GM04504 (cell line): ENCODE measurements around the gene RARA.
A peak's percentile ranks its signal among the peaks of the same experiment; 100 is the strongest.

Experiments used
- DNase-seq: peaks from one replicate; pipeline ENCODE4 v3.0.0-alpha.2; 2012; ENCODE audit warnings: low read depth

The RARA gene

DNA sequence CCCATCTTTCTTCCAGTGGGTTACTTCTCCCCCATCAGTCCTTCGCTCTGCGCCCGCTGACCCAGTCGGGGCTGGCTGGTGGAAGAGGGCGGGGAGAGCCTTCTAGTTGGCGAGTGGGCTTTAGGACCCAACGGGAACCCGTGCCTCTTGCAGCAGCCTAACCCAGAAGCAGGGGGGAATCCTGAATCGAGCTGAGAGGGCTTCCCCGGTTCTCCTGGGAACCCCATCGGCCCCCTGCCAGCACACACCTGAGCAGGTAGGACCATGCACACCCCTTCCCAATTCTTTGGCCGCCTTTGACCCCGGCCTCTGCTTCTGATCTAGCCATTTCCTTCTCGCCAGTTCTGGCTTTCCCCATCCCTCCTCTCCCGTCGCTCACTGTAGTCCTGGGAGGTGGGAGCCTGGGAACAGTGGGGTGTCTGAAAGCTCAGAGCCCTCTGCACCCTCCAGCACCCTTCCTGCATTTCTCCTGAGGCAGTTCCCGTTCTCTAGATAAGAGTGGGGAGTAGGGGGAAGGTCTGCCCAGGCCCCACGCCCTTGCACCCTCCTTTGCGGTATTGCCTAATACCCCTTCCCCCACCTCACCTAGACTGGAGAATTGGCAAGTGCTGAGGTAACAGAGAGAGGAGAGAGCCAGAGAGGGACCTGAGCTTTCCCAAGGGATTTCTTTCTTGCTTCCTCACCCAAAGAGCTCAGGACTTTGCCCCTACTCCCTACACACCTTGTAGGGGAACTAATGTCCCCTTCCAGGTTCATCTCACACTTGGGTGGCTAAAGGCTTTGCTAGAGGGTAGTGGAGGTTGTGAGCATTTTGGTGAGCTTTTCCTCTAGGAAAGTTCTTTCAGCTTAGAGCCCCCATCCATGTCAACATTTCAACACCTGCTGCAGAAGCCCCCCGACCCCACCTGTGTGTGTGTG, at the start of gene RARA:
Gene RARA (plus strand): TSS at position 150 of the 918 bp plus-strand sequence. CDS start 22,039 bp downstream, outside the sequence.
- DNase-seq: no peak

DNA sequence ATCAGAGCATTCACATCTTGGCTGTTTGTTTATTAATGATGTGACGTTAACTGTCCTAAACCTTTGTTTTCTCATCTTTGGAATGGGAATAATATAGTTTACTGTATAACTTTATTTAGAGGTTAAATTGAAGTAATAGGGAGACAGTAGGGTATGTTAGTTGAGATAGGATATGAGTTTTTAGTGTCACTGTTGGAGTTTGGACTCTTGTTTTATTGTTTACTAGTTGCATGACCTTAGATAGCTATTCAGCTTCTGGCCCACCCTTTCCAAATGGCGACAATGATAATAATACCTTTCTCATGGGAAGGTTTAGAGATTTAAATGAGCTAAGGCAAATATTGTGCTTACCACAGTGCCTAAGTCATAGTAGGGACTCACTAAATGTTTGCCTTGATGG, 49.5 kb upstream of the RARA start:
- no peak for DNase-seq

DNA sequence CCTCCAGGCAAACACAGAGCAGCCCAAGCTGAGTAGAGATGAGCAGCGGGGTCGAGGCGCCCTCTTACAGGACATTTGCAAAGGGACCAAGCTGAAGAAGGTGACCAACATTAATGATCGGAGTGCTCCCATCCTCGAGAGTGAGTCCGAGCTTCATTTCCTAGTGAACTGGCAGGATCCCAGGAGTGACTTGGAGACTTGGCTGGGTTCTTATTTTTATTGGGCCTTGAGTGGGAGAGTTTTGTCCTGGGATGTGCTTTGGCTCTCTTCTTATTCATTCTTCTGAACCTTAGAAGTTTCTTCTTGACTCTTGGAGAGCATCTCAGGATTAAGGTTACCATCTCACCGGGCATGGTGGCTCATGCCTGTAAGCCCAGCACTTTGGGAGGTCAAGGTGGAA, 48.5 kb upstream of the RARA start:
- no peak for DNase-seq

DNA sequence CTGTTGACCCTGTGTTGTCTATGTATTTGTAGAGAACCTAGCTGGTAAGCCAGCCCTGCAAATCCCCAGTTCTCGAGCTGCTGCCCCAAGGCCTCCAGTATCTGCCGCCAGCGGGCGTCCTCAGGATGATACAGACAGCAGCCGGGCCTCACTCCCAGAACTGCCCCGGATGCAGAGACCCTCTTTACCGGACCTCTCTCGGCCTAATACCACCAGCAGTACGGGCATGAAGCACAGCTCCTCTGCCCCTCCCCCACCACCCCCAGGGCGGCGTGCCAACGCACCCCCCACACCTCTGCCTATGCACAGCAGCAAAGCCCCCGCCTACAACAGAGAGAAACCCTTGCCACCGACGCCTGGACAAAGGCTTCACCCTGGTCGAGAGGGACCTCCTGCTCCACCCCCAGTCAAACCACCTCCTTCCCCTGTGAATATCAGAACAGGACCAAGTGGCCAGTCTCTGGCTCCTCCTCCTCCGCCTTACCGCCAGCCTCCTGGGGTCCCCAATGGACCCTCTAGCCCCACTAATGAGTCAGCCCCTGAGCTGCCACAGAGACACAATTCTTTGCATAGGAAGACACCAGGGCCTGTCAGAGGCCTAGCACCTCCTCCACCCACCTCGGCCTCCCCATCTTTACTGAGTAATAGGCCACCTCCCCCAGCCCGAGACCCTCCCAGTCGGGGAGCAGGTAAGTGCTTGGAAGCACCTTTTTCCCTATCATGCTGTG, 44.4 kb upstream of the RARA start:
- no peak for DNase-seq

DNA sequence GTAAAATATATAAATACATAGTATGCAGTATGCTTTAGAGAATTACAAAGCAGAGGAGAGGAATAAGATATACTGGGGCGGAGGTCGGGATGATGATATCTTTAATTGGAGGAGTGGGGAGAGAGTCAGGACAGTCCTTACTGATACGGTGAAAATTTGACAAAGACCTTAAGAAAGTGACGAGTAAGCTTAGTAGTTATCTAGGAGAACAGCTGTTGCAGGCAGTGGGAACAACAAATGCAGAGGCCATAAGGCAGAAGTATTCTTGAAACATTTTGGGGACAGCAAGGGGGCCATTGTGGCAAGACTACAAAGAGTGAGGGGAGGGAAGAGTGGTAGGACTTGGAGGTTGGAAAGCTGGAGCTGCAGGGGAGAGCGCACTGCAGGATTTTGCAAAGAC, 43.6 kb upstream of the RARA start:
- no peak for DNase-seq

DNA sequence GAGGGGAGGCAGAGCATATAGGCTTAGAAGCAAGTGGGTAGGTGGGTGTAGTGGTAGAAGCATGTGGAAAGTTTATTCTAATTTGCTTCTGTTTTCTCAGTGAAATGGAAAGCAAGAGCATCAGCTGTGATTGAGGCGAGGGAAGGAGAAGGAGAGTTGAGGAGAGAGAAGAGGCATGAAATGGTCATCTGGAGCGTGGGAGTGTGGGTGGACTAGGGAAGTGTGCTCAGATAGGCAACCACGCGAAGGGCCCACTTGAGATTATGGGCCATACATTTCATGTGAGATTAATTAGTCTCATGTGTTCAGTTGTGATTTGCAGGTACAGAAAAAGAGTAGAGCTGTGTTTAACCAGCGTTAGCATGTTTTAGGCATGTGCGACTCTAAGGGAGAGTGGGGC, 42.1 kb upstream of the RARA start:
- DNase-seq: no peak

DNA sequence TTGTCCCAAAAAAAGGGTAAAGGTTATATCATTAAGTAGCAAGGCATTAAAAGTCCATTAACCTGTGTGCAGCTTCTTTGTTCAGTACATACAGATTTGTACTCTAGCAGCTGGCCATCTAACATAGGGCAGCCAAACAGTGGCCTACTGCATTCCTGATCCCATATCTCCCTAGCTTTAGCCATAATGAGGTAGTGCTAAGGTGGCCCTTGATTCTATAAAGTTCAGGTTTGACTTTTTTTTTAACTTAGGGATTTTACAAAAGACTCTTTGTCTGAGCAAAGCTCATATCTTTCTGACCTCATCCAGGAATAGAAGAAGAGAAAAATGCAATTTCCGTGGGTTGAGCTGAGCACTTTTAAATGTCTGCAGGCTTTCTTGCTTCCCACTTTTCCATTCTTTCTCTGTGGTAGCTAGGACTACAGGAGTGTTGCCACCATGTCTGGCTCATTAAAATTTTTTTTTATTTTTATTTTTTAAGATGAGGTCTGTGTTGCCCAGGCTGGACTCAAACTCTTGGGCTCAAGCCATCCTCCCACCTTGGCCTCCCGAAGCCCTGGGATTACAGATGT, 40.8 kb upstream of the RARA start:
- DNase-seq: no peak

DNA sequence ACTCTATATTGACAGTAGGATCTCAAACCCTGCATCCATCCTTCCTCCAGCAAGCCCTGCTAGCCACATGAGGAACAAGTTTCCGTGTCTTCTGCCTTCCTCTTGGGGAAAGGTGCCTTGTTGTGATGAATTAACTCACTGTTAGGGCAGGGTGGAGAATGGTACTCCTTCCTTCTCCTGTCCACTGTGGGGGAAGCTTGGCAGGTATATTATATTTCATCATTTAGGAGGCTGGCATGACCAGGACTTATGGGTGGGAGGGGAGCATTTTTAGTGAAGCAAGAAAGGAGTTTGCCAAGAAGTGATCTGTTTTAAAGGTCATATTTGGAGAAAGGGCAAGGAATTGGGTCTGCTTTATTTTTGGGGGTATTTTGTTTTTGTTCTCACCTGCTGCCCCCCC, 30.6 kb upstream of the RARA start:
- no peak for DNase-seq

DNA sequence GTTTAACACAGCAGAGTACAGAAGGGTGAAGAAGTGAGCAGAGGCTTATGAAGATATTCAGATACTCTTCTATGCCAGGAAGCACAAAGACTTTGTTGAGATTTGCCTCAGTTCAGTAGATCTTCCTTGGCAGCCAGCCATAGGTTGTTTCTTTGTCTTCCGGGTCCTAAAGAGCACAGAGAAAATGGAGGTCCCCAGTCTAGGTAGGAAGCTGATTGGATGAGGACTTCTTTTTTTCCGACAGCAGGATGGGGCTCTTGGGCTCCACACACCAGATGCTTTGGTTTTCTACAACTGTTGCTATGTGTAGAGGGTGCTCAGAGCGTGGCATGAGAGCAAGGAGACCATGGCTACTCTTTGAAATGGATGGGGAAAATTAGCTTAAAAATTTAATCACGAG, 29.6 kb upstream of the RARA start:
- no peak for DNase-seq

DNA sequence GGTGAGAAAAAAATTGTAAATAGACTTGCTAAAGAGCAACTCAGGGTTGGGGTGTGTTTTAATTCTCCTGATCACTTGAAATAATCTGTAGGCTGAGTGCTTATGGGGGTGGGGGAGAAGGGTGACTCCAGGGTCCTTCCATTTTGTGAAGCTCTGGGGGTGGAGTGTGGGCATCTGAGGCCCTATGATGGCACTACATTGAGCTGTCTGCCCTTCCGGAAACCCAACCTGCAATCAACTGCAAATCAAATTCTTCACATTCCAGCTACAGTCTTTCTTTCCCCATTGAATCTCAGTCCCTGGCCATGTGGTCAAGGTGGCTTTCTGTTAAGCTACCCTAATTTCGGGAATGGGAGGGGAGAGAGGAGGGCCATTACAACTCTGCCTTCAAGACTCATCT, 27.3 kb upstream of the RARA start:
- DNase-seq: no peak

DNA sequence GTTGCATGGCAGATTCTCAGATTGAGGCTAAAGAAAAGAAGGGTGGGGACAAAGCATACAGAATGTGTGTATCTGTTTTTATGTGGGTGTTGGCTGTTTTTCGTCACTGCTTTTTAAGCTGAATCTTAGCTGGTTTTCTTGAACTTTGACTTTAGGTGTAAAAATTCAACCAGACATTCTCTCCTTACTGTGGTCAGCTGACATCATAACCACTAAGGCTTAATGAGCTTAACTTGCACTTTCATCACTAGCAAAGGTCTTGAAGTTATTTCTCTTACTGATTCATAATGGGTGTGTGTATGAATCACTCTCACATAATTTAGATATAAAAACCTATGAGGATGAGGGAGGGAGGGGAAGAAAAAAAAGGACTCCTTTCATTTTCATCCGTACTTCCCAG, 25.3 kb upstream of the RARA start:
- peak; percentile 76 for DNase-seq

DNA sequence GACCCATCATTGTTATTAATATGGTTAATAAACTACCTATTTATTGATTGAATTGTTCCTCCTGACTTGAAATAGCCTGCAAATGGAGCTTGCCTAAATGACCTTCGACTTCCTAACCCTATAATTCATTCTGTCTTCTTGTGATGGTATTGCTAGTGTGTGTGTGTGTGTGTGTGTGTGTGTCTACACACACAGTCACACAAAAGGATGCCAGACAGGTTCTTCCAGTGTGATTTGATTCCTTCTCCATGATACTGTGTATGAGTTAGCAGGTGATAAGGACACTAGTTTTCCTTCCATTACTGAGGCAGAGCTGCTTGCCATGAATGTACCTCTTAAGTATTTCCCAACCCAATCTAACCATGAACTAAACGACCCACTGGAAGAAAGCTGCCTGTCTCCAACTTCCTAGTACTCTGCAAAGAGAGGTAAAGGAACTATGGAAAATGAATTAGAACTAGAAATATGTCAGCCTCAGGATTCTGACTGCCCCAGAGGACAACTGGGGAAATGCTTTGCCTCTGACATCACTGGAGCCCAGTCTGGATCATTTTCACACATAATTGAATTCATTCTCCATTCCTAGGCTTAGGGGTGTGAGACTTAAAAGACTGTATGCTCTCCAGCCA, 24.8 kb upstream of the RARA start:
- no peak for DNase-seq

DNA sequence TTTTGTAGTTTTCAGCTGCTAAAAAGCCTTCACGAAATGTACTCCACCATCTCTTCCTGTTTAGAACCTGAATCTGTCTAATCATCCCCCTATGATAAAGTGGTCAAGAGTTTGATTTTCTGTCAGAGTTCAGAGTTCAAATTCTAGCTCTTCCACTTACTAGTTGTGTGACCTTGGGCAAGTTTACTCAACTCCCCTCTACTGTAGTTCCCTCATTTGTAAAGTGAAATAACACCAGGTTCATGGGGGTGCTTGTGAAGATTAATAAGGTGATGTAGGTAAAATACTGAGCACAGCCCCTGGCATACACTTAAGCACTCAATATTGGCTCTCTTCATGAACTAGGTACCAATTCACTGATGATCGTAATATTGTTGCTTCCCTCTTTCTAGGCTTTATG, 22.5 kb upstream of the RARA start:
- DNase-seq: no peak

DNA sequence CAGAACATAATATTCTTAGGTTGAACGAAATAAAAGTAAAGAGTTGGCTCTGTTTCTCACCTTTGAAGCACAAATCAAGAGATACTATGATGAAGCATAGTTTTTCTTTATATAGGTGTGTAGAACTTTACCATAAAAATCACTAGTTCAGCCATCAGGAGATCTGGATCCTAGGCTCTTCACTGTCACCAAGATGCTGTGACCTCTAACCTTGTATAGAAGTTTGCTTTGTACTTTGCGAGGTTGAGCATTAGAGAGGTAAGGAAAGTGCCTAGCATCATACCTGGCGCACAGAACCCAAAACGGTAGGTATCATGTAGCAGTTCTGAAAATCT, 21.9 kb upstream of the RARA start:
- DNase-seq: no peak

DNA sequence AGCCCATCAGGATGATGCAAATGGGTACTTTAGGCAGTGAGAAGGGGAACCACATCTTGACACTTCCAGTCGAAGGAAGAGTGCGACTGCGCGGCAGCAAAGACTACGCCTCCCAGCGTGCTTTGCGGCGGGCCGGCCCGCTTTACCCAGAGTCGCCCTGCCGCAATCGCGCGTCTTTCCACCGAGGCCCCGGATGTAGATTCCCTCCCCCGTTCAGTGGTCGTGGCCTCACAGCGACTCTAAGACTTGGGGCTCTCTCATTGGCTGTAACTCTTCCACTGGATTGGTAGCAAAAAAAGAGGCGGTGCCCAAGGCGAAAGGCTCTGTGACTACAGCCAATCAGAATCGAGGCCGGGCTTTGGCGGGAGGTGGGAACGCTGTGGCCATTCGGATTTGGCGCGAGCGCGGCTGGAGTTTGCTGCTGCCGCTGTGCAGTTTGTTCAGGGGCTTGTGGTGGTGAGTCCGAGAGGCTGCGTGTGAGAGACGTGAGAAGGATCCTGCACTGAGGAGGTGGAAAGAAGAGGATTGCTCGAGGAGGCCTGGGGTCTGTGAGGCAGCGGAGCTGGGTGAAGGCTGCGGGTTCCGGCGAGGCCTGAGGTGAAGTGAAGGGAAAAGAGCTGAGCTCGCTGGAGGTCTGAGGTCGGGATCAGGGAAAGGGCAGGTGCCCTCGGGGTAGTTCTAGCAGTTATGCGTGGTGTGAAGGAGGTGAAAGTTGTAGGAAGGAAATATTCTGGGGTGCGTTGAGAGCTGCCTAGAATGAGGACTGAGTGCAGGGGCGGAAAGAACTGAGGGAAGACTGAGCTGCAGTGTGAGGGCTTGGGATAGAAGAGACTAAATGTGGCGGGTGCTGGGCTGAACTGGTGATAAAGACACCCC, 21.2 kb upstream of the RARA start, which contains the start of gene CDC6:
Gene CDC6 (plus strand): TSS at position 386 of the 876 bp plus-strand sequence. CDS start 1,542 bp downstream, outside the sequence.
- DNase-seq: peak; percentile 99

DNA sequence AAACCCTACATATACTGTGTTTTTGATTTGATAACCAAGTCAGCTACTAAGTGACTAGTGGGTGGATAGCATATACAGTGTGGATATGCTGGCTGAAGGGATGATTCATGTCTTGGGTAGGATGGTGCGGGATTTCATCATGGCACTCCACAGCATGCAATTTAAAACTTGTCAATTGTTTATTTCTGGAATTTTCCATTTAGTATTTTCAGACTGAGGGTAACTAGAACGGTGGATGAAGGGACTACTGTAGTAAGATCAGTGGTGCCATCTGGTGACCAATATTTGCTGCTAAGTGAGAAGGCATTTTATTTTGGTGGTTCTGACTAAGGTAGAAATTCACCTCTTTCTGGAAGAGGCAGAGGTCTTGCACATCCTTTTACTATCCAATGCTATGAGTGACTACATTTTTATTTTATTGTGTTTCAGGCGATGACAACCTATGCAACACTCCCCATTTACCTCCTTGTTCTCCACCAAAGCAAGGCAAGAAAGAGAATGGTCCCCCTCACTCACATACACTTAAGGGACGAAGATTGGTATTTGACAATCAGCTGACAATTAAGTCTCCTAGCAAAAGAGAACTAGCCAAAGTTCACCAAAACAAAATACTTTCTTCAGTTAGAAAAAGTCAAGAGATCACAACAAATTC, 18.2 kb upstream of the RARA start:
- peak; percentile 84 for DNase-seq

DNA sequence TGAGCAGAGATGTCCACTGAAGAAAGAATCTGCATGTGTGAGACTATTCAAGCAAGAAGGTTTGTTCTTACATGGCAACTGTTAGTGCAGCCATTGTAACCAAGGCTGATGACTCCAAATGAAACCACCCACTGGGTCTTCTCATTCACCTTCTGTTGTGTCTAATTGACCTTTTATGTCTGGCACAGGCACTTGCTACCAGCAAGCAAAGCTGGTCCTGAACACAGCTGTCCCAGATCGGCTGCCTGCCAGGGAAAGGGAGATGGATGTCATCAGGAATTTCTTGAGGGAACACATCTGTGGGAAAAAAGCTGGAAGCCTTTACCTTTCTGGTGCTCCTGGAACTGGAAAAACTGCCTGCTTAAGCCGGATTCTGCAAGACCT, 17.7 kb upstream of the RARA start:
- DNase-seq: no peak

DNA sequence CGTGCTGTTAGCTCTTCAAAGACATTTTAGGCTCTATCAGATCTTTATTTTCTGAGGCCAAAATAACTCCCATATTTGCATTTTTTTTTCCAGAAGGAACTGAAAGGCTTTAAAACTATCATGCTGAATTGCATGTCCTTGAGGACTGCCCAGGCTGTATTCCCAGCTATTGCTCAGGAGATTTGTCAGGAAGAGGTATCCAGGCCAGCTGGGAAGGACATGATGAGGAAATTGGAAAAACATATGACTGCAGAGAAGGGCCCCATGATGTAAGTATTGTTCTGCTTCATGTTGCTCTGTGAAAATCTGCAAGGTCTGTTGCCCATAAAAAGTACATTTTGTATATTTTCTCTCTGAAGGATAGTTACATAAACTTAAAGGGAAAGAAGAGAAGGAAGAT, 15.6 kb upstream of the RARA start:
- DNase-seq: no peak

DNA sequence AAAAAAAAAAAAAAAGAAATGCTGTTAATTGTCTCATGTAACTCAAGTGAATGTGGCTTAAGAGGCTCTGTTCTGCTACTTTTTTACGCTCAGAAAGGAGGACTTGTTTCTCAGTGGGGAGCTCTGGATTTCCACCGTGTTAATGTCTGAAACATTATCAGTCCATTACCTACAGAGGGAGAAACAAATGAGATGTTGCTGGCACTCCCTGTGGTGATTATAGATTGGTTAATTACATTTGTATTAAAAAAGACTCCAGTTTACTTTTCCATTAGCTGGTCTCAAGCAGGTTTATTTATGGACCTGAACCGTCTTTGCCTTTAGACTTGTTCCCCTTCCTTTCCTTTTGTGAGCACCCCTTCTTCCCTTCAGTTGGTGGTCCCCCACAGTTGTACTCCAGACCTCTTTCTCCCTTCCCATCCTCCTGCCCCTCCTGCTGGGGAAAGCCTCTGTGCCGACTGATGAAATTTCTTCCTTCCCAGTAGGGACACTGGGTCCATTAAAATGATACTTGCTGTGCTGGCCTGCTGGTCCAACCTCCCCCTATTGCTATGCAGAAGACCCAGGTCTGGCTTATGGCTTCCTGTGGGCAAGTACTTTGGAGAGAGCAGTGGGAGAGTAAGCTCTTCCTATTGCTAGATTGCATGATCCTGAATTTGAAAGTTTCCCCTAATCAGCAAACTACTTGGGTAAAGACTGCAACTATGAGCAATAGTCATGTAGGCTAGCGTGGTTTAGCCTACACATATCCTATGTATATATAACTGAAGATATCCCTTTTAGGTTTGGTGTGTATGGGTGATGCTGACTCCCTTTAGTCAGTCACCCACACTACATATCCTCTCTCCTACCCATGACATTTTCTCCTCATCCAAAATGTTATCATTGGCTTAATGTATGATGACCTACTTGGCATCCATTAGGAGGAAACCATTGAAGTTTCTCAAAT, 13.2 kb upstream of the RARA start:
- no peak for DNase-seq

DNA sequence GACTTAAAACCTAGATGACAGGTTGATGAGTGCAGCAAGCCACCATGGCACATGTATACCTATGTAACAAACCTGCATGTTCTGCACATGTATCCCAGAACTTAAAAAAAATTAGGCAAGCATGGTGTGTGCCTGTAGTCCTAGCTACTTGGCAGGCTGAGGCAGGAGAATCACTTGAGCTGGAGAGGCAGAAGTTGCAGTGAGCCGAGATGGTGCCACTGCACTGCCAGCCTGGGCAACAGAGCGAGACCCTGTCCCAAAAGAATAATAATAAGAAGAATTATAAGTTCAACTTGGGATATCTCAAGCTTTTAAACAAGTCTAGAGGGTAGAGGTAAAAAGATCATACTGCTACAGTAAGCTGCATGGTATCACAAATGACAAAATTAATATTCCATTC, 11.5 kb upstream of the RARA start:
- DNase-seq: no peak
